Brain microvascular endothelial cell (primary cell): Measurements from ENCODE around the gene ITPR2.

ENCODE experiments used
- DNase-seq: peaks from one replicate; pipeline ENCODE4 v3.0.0-alpha.2; 2020
- H3K27ac ChIP-seq: fragments of 250-450 bp; sonication (Bioruptor Pico); 2 replicates; pipeline ENCODE4 v1.5.1; 2020; ENCODE audit warnings: mild to moderate bottlenecking, moderate library complexity
- H3K27me3 ChIP-seq: fragments of 250-450 bp; sonication (Bioruptor Pico); replicated peaks from 2 replicates; pipeline ENCODE4 v1.5.1; 2020; ENCODE audit warnings: mild to moderate bottlenecking
- H3K36me3 ChIP-seq: fragments of 250-450 bp; sonication (Bioruptor Pico); replicated peaks from 2 replicates; pipeline ENCODE4 v1.5.1; 2020; ENCODE audit warnings: mild to moderate bottlenecking
- H3K4me3 ChIP-seq: 2 replicates; pipeline ENCODE4 v1.5.1; 2011; ENCODE audit warnings: low read depth, mild to moderate bottlenecking, control low read depth, low read length, moderate library complexity
- in situ Hi-C: cut with HindIII; loops from 2 replicates; pipeline ENCODE4 v1.10.0; 2017; ENCODE audit warnings: low sequenced_read_pairs, low pct_ligation_motif_present
- TF ChIP-seq, protein P1 (sequence below): IDR thresholded peaks from 2 replicates; pipeline ENCODE4 v1.5.1; 2011; ENCODE audit warnings: low read depth, mild to moderate bottlenecking, moderate library complexity, low read length, control low read depth, inconsistent platforms; ENCODE audit errors: missing control alignments

ITPR2 gene

DNA sequence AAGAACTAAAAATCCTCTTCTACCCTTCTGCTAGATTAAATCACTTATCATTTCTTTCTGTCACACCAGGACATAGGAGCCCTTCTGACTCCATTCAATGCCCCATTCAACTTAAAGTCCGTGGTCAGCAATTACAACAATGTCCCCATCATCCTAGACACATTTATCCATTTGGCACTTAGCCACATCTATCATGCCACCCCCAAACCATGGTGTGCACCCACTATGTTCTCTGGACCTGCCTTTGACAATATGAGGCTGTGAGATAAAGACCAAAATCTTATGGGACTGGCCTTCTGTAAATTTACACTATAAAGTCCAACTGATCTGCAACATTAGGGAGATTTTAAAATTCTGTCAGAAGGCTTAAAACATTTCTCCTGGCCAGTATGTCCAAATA, 533.2 kb downstream of the ITPR2 start:
- Histone ChIP-seq H3K27me3 (no peaks in the 10 kb centered on the region), H3K27ac (no peak overlapping the region), H3K36me3 (no peaks in the 10 kb centered on the region), H3K4me3 (no peak overlapping the region)
- no peak for DNase-seq
- in situ Hi-C loops = no loop called here
- TF ChIP-seq, protein P1, sequence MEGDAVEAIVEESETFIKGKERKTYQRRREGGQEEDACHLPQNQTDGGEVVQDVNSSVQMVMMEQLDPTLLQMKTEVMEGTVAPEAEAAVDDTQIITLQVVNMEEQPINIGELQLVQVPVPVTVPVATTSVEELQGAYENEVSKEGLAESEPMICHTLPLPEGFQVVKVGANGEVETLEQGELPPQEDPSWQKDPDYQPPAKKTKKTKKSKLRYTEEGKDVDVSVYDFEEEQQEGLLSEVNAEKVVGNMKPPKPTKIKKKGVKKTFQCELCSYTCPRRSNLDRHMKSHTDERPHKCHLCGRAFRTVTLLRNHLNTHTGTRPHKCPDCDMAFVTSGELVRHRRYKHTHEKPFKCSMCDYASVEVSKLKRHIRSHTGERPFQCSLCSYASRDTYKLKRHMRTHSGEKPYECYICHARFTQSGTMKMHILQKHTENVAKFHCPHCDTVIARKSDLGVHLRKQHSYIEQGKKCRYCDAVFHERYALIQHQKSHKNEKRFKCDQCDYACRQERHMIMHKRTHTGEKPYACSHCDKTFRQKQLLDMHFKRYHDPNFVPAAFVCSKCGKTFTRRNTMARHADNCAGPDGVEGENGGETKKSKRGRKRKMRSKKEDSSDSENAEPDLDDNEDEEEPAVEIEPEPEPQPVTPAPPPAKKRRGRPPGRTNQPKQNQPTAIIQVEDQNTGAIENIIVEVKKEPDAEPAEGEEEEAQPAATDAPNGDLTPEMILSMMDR = no peak

DNA sequence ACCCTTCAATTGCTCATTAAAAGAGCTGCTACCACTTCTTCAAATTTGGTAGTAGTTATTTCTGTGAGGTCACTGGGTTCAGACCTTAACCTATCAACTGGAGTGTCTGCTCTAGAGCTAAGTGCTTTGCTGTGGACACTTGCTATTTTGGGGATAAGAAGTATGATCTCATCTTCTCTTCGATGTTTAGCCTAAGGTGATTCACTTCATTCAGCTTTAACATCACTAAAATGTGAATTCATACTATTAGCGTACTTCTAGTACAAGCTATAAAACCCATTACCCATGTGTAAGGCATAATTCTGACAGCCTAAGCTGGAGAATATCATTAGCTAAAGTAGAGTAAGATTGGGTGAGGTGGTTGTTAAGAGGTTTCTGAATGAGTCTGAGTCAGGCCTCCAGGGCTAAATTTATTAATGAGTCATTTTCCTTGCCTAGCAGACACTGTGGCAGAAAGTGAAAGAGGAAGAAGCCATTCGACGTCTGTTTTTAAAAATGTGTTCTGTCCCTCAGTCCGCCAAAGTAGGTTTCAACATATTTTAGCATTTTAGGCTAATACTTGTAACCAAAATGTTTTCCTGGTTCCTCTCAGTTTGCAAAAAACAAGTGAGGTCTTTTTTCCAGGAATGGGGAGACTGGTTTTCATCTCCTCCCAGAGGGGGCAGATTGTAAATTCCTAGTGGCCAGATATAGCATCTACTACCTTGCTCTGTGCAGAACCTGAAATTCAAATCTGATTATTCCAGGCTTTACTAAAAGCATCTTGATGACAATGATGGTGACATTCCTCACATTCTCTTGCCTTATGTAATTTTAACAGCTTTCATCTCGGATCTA, 534.0 kb downstream of the ITPR2 start:
- in situ Hi-C loops = no loop called here
- peak overlapping the region; percentile 84 for H3K27ac ChIP-seq
- TF ChIP-seq, protein P1 = peak; percentile 58
- H3K4me3 ChIP-seq = peak overlapping the region; percentile 36
- H3K36me3 ChIP-seq = no peaks in the 10 kb centered on the region
- peak; percentile 73 for DNase-seq
- no peaks in the 10 kb centered on the region for H3K27me3 ChIP-seq

DNA sequence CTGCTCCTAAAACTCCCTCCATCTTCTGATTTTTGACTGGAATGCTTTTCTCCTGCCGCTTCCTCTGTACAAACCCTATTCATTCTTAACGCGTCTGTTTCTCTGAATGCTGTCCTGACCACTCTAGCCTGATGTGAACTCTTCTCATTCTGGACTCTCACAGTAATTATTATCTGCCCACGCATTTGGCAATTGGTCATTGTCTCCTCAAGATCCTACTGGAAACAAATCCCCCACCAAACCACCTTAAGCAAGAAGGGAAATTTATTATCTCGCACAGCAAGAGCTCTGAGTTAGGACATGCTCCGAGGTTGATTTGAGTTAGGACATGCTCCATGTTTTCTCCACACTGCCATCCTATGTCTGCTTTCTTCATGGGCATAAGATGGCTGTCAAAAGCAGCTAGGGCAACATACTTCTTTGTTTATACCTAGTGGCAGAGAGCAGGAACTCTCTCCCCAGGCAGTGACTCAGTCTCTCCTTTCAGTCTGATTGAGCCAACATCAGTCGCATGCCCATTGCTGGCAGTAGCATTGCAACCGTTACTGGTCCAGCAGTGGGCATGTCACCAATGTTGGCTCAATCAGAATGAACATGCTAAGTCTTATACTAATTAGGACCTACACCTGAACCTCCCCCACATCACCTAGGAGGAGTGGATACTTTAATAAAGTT, 535.5 kb downstream of the ITPR2 start:
- H3K4me3 ChIP-seq = no peak overlapping the region
- no peaks in the 10 kb centered on the region for H3K27me3 ChIP-seq
- TF ChIP-seq, protein P1 = no peak
- no peaks in the 10 kb centered on the region for H3K36me3 ChIP-seq
- no peak for DNase-seq
- no peak overlapping the region for H3K27ac ChIP-seq
- in situ Hi-C loops = no loop called here

DNA sequence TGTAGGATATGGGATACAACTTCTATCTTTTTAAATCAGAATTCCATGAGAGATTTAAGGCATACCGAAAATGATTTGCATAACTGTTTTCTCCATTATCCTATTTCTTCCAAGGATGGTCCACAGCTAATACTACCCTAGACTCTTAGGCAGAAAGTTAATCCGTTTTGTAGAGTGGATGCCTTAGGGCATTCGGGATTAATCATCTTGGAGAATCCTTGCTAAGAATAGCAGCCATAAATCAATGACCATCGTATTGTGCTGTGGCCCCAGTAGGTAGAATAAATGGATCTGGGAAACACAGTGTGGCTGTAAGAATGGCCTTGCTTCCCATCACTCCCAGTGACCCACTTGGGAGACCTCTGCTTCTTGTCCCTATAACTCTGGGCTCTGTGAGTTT, 538.0 kb downstream of the ITPR2 start:
- Histone ChIP-seq H3K27ac (no peak overlapping the region), H3K27me3 (no peaks in the 10 kb centered on the region), H3K4me3 (no peak overlapping the region), H3K36me3 (no peaks in the 10 kb centered on the region)
- TF ChIP-seq, protein P1 = no peak
- in situ Hi-C loops = no loop called here
- DNase-seq = no peak

DNA sequence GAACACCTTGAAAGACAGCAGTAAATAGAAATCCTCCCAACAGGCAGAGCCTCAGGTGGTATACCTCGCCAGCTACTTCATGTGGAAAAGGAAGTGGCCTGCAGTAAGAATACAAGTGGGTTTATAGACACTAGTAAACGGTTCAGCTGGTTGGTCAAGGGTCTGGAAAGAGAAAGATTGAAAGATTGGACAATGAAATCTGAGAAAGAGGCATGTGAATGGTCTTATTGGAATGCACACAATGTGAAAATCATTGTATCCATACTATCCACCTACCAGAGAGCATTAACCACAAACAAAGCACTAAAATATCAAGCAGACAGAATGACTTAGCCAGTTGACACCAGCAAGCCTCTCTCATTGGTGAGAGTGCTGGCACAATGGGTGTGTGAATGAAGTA, 539.4 kb downstream of the ITPR2 start:
- in situ Hi-C loops = no loop called here

More for the DNA sequence above, 539.4 kb downstream of the ITPR2 start:
- no peak for DNase-seq
- H3K27me3 ChIP-seq = no peaks in the 10 kb centered on the region
- no peaks in the 10 kb centered on the region for H3K36me3 ChIP-seq
- H3K4me3 ChIP-seq = no peak overlapping the region
- TF ChIP-seq, protein P1 = no peak
- no peak overlapping the region for H3K27ac ChIP-seq
